ACC112 (cell line): Measurements from ENCODE around the gene TMEM237.

Experiments used
- H2AFZ ChIP-seq: fragments of 200-600 bp; sonication (generic); one replicate; pipeline ENCODE4 v1.6.0; 2017; ENCODE audit warnings: antibody characterized with exemption, low read length; ENCODE audit not compliant: unreplicated experiment
- H3K27ac ChIP-seq: fragments of 200-600 bp; sonication (generic); 2 replicates; pipeline ENCODE4 v1.5.1; 2014; ENCODE audit warnings: low read depth, mild to moderate bottlenecking, antibody characterized with exemption, low read length, moderate library complexity
- H3K27me3 ChIP-seq: fragments of 200-600 bp; sonication (generic); 2 replicates; pipeline ENCODE4 v1.6.1; 2014; ENCODE audit warnings: mild to moderate bottlenecking, antibody characterized with exemption, low read length, moderate library complexity, mixed read lengths; ENCODE audit not compliant: insufficient read depth
- H3K36me3 ChIP-seq: fragments of 200-600 bp; sonication (generic); 2 replicates; pipeline ENCODE4 v1.6.1; 2016; ENCODE audit warnings: mild to moderate bottlenecking, antibody characterized with exemption, low read length, moderate library complexity, mixed read lengths; ENCODE audit not compliant: insufficient read depth
- H3K4me1 ChIP-seq: fragments of 200-600 bp; sonication (generic); one replicate; pipeline ENCODE4 v1.6.1; 2016; ENCODE audit warnings: low read length, mixed read lengths; ENCODE audit not compliant: insufficient read depth, unreplicated experiment, control insufficient read depth
- H3K4me3 ChIP-seq: fragments of 200-600 bp; sonication (generic); 2 replicates; pipeline ENCODE4 v1.5.1; 2014; ENCODE audit warnings: mild to moderate bottlenecking, low read depth, low read length
- H3K79me2 ChIP-seq: fragments of 200-600 bp; sonication (generic); one replicate; pipeline ENCODE4 v1.6.0; 2016; ENCODE audit warnings: low read length; ENCODE audit not compliant: control insufficient read depth, unreplicated experiment, insufficient read depth

Gene TMEM237

GRCh38 chr2:201664334-201664733 lies 21.0 kb upstream of the TMEM237 start:
- no peaks in the 10 kb centered on the region for H3K27me3 ChIP-seq
- no peak overlapping the region for H2AFZ ChIP-seq
- peaks cover 14% of the 10 kb centered on the region for H3K4me1 ChIP-seq
- H3K27ac ChIP-seq, result no peak overlapping the region
- no peaks in the 10 kb centered on the region for H3K79me2 ChIP-seq
- H3K4me3 ChIP-seq, result no peak overlapping the region
- H3K36me3 ChIP-seq, result no peaks in the 10 kb centered on the region

GRCh38 chr2:201661366-201661765 lies 18.1 kb upstream of the TMEM237 start:
- H3K36me3 ChIP-seq, result no peaks in the 10 kb centered on the region
- H3K4me1 ChIP-seq, result peaks cover 9% of the 10 kb centered on the region
- no peak overlapping the region for H3K27ac ChIP-seq
- no peaks in the 10 kb centered on the region for H3K27me3 ChIP-seq
- no peaks in the 10 kb centered on the region for H3K79me2 ChIP-seq
- H2AFZ ChIP-seq, result peak overlapping the region; percentile 7
- H3K4me3 ChIP-seq, result no peak overlapping the region

- no peaks in the 10 kb centered on the region for H3K79me2 ChIP-seq
- no peaks in the 10 kb centered on the region for H3K27me3 ChIP-seq
- H3K27ac ChIP-seq, result no peak overlapping the region
- no peaks in the 10 kb centered on the region for H3K36me3 ChIP-seq
- H2AFZ ChIP-seq, result no peak overlapping the region
- H3K4me3 ChIP-seq, result no peak overlapping the region
- H3K4me1 ChIP-seq, result peaks cover 14% of the 10 kb centered on the region
These were observed 17.1 kb upstream of the TMEM237 start for GRCh38 chr2:201660293-201660895.

GRCh38 chr2:201656740-201657139 lies 13.4 kb upstream of the TMEM237 start:
- H3K36me3 ChIP-seq, result no peaks in the 10 kb centered on the region
- H3K4me1 ChIP-seq, result peaks cover 34% of the 10 kb centered on the region
- no peak overlapping the region for H3K4me3 ChIP-seq

GRCh38 chr2:201656102-201656501 lies 12.8 kb upstream of the TMEM237 start:
- Histone ChIP-seq H3K79me2 (no peaks in the 10 kb centered on the region), H3K4me3 (no peak overlapping the region), H3K27ac (peak overlapping the region; percentile 91), H3K4me1 (peaks cover 28% of the 10 kb centered on the region), H3K36me3 (no peaks in the 10 kb centered on the region), H3K27me3 (no peaks in the 10 kb centered on the region), H2AFZ (no peak overlapping the region)

More at GRCh38 chr2:201656740-201657139, 13.4 kb upstream of the TMEM237 start:
- Histone ChIP-seq H3K27me3 (no peaks in the 10 kb centered on the region), H3K79me2 (no peaks in the 10 kb centered on the region), H2AFZ (no peak overlapping the region), H3K27ac (no peak overlapping the region)

GRCh38 chr2:201654616-201655384 lies 11.5 kb upstream of the TMEM237 start:
- peak overlapping the region; percentile 91 for H3K27ac ChIP-seq
- H3K4me3 ChIP-seq, result peak overlapping the region; percentile 49
- peak overlapping the region; percentile 66 for H2AFZ ChIP-seq

GRCh38 chr2:201653221-201653620 lies 9.9 kb upstream of the TMEM237 start:
- Histone ChIP-seq H3K27ac (peak overlapping the region; percentile 85), H3K4me3 (no peak overlapping the region; the same call in 1 of the 2 replicates), H3K4me1 (peaks cover 28% of the 10 kb centered on the region), H3K36me3 (no peaks in the 10 kb centered on the region), H3K27me3 (no peaks in the 10 kb centered on the region), H3K79me2 (no peaks in the 10 kb centered on the region), H2AFZ (no peak overlapping the region)

More at GRCh38 chr2:201654616-201655384, 11.5 kb upstream of the TMEM237 start:
- H3K36me3 ChIP-seq, result no peaks in the 10 kb centered on the region
- H3K79me2 ChIP-seq, result no peaks in the 10 kb centered on the region
- H3K27me3 ChIP-seq, result no peaks in the 10 kb centered on the region
- peaks cover 28% of the 10 kb centered on the region for H3K4me1 ChIP-seq

- H3K27me3 ChIP-seq, result no peaks in the 10 kb centered on the region
- H3K79me2 ChIP-seq, result no peaks in the 10 kb centered on the region
- H3K4me3 ChIP-seq, result no peak overlapping the region
- H3K4me1 ChIP-seq, result peaks cover 21% of the 10 kb centered on the region
- H2AFZ ChIP-seq, result no peak overlapping the region
- no peak overlapping the region for H3K27ac ChIP-seq
- H3K36me3 ChIP-seq, result no peaks in the 10 kb centered on the region
These were observed 6.1 kb upstream of the TMEM237 start for GRCh38 chr2:201649442-201649841.

- Histone ChIP-seq H3K36me3 (no peaks in the 10 kb centered on the region), H2AFZ (no peak overlapping the region), H3K4me3 (no peak overlapping the region), H3K4me1 (peaks cover 23% of the 10 kb centered on the region), H3K27me3 (no peaks in the 10 kb centered on the region), H3K27ac (no peak overlapping the region), H3K79me2 (no peaks in the 10 kb centered on the region)
These were observed 4.1 kb upstream of the TMEM237 start for GRCh38 chr2:201647431-201647830.

GRCh38 chr2:201644001-201644400 lies 698 bp upstream of the TMEM237 start:
- Histone ChIP-seq H3K27ac (peak overlapping the region; percentile 72), H3K36me3 (no peaks in the 10 kb centered on the region), H3K4me1 (peaks cover 23% of the 10 kb centered on the region), H2AFZ (peak overlapping the region; percentile 87), H3K27me3 (no peaks in the 10 kb centered on the region), H3K4me3 (peak overlapping the region; percentile 81), H3K79me2 (peaks cover 18% of the 10 kb centered on the region)
